GM04503 (cell line): Measurements from ENCODE around the gene AP2B1.

Experiments used
- DNase-seq: peaks from one replicate; pipeline ENCODE4 v3.0.0-alpha.2; 2012; ENCODE audit warnings: low read depth

Gene AP2B1

GRCh38 chr17:35773679-35774425 lies 186.7 kb downstream of the AP2B1 start:
- DNase-seq, result no peak

DNA sequence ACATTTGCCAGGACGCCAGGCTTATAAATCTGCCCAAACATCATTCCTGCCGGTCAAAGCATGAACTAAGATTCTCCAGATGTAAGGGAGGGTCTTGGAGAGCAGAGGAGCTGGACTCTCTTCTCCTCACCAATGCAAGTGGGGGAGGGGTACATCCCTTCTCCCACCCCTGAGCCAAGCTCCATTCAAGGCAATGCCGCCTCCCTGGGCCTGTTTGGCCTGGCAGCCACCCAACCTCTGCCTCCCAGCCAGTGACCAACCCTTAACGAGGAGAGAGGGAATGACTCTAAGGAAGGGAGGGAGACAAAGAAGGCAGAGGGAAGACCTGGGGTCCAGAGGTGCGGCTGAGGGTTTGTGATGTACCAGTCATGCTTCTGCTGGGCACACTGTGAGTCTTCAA lies 187.4 kb downstream of the AP2B1 start:
- DNase-seq, result no peak

- DNase-seq, result no peak
These were observed 187.9 kb downstream of the AP2B1 start for GRCh38 chr17:35775039-35775438.

- DNase-seq, result no peak
These were observed 188.5 kb downstream of the AP2B1 start for GRCh38 chr17:35775583-35775982.
